GM23338 (cell line): Measurements from ENCODE around the gene AMBRA1.

Experiments used
- CREB1 ChIP-seq: fragments of 250-450 bp; sonication (Bioruptor Pico); IDR thresholded peaks from 2 replicates; pipeline ENCODE4 v1.5.0; 2020; ENCODE audit warnings: low read depth, mild to moderate bottlenecking, moderate library complexity
- CTCF ChIP-seq, 2 experiments: fragments of 200-600 bp in 1 of 2; sonication (generic) in 1 of 2; conservative IDR thresholded peaks; 2 replicates each; pipeline versions ENCODE4 v1.5.1 to v1.6.1; 2016 to 2017; ENCODE audit warnings: antibody characterized with exemption in 2 of 2, low read depth in 2 of 2, mild to moderate bottlenecking in 2 of 2, moderate library complexity in 1 of 2
- EZH2phosphoT487 ChIP-seq: fragments of 200-600 bp; sonication (generic); IDR thresholded peaks from one replicate; pipeline ENCODE4 v1.8.1; 2018; ENCODE audit warnings: antibody characterized with exemption; ENCODE audit not compliant: unreplicated experiment
- REST ChIP-seq: IDR thresholded peaks from one replicate; pipeline ENCODE4 v1.6.1; 2018; ENCODE audit warnings: antibody characterized with exemption; ENCODE audit not compliant: unreplicated experiment

- TF ChIP-seq REST (no peak), CTCF (conservative IDR thresholded peaks at IDR 0.05; ENCODE audit: low read depth in 2 of 2) (no peak), EZH2phosphoT487 (no peak), CREB1 (no peak)
Observed at GRCh38 chr11:46616551-46617133, 22.8 kb upstream of the AMBRA1 start.
